ENCODE measurements around the gene HMGCR.
A peak's percentile ranks its signal among the peaks of the same experiment; 100 is the strongest.

HMGCR gene

GRCh38 chr5:75341934-75342333 lies 4.9 kb downstream of the HMGCR start:
- DNase-seq = no peak

- no peak for DNase-seq
These were observed 5.8 kb downstream of the HMGCR start for GRCh38 chr5:75342836-75343235.

- no peak for DNase-seq
These were observed 11.2 kb downstream of the HMGCR start for GRCh38 chr5:75348241-75348640.

- no peak for DNase-seq
These were observed 12.6 kb downstream of the HMGCR start for GRCh38 chr5:75349663-75350062.

- DNase-seq = no peak
These were observed 14.3 kb downstream of the HMGCR start for GRCh38 chr5:75351139-75351926.

GRCh38 chr5:75355236-75355635 lies 18.2 kb downstream of the HMGCR start:
- DNase-seq = no peak

- DNase-seq = no peak
These were observed 19.7 kb downstream of the HMGCR start for GRCh38 chr5:75356719-75357118.

- DNase-seq = no peak
These were observed 21.1 kb downstream of the HMGCR start for GRCh38 chr5:75358117-75358516.

GRCh38 chr5:75361310-75361709 lies 24.3 kb downstream of the HMGCR start:
- no peak for DNase-seq

- DNase-seq = no peak
These were observed 25.5 kb downstream of the HMGCR start for GRCh38 chr5:75362474-75362975.

- no peak for DNase-seq
These were observed 26.1 kb downstream of the HMGCR start for GRCh38 chr5:75363111-75363510.

- no peak for DNase-seq
These were observed 26.9 kb downstream of the HMGCR start for GRCh38 chr5:75363726-75364495.

- DNase-seq = no peak
These were observed 27.7 kb downstream of the HMGCR start for GRCh38 chr5:75364571-75365280.

- DNase-seq = no peak
These were observed 28.7 kb downstream of the HMGCR start for GRCh38 chr5:75365740-75366139.

- DNase-seq = no peak
These were observed 29.8 kb downstream of the HMGCR start for GRCh38 chr5:75366787-75367186.

- peak; percentile 52 for DNase-seq
These were observed 30.4 kb downstream of the HMGCR start for GRCh38 chr5:75367401-75367800.

- DNase-seq = peak; percentile 66
These were observed 31.4 kb downstream of the HMGCR start for GRCh38 chr5:75368391-75368790.

GRCh38 chr5:75373862-75374261 lies 36.8 kb downstream of the HMGCR start:
- DNase-seq = no peak

- DNase-seq = no peak
These were observed 37.4 kb downstream of the HMGCR start for GRCh38 chr5:75374394-75374814.

GRCh38 chr5:75375414-75375813 lies 38.4 kb downstream of the HMGCR start:
- no peak for DNase-seq

GRCh38 chr5:75380099-75380498 lies 43.1 kb downstream of the HMGCR start:
- DNase-seq = no peak

- DNase-seq = no peak
These were observed 44.4 kb downstream of the HMGCR start for GRCh38 chr5:75381456-75381855.

- DNase-seq = no peak
These were observed 47.2 kb downstream of the HMGCR start for GRCh38 chr5:75384218-75384617.
